ENCODE data around the gene MMP23B. TPM values are rescaled to one million over a fixed set of nuclear protein-coding genes. Genes with fewer than 3 reads are reported as not detected.

MMP23B gene
- total RNA-seq, 4 donors from 2014 or later: 10.0 to 97.3 (median 43.7) TPM

GRCh38 chr1:1620433-1621139 lies 11.4 kb upstream of the MMP23B start:
- no peaks in the 10 kb centered on the region for H3K9me3 ChIP-seq
- intact Hi-C loops (cut with DNase I; ENCODE audit: low total_unique reads): no loop called here
- peaks cover 0 to 14% of the 10 kb centered on the region in 2 donors for H3K4me1 ChIP-seq
- no peaks in the 10 kb centered on the region for H3K27me3 ChIP-seq
- H3K27ac ChIP-seq: no peak overlapping the region
- DNase-seq: no peak
- TF ChIP-seq CTCF (IDR thresholded peaks at IDR 0.05) (no peak), POLR2A (IDR thresholded peaks at IDR 0.05) (no peak)
- no peaks in the 10 kb centered on the region for H3K36me3 ChIP-seq
- H3K4me3 ChIP-seq: no peak overlapping the region

GRCh38 chr1:1621173-1622009 lies 10.6 kb upstream of the MMP23B start:
- H3K36me3 ChIP-seq: no peaks in the 10 kb centered on the region
- intact Hi-C loops (cut with DNase I; ENCODE audit: low total_unique reads): no loop called here
- no peak for DNase-seq
- no peaks in the 10 kb centered on the region for H3K9me3 ChIP-seq
- no peaks in the 10 kb centered on the region for H3K27me3 ChIP-seq
- peaks cover 0 to 12% of the 10 kb centered on the region in 2 donors for H3K4me1 ChIP-seq
- no peak overlapping the region for H3K27ac ChIP-seq
- no peak overlapping the region for H3K4me3 ChIP-seq
- TF ChIP-seq POLR2A (IDR thresholded peaks at IDR 0.05): no peak
- no peak for TF ChIP-seq CTCF (IDR thresholded peaks at IDR 0.05)

- H3K9me3 ChIP-seq: no peaks in the 10 kb centered on the region
- intact Hi-C loops (cut with DNase I; ENCODE audit: low total_unique reads): no loop called here
- no peaks in the 10 kb centered on the region for H3K27me3 ChIP-seq
- H3K36me3 ChIP-seq: no peaks in the 10 kb centered on the region
- no peak for DNase-seq
- peaks cover 0 to 4% of the 10 kb centered on the region in 2 donors for H3K4me1 ChIP-seq
- H3K4me3 ChIP-seq: no peak overlapping the region
- no peak overlapping the region for H3K27ac ChIP-seq
- no peak for TF ChIP-seq CTCF (IDR thresholded peaks at IDR 0.05)
- TF ChIP-seq POLR2A (IDR thresholded peaks at IDR 0.05): no peak
Observed at GRCh38 chr1:1622010-1622787, 9.8 kb upstream of the MMP23B start.

- Histone ChIP-seq H3K4me1 (no peaks in the 10 kb centered on the region), H3K9me3 (no peaks in the 10 kb centered on the region), H3K36me3 (no peaks in the 10 kb centered on the region), H3K27me3 (no peaks in the 10 kb centered on the region), H3K27ac (no peak overlapping the region), H3K4me3 (no peak overlapping the region)
- intact Hi-C loops (cut with DNase I; ENCODE audit: low total_unique reads): no loop called here
- DNase-seq: no peak
- TF ChIP-seq CTCF (IDR thresholded peaks at IDR 0.05) (no peak), POLR2A (IDR thresholded peaks at IDR 0.05) (no peak)
Observed at GRCh38 chr1:1622788-1623094, 9.2 kb upstream of the MMP23B start.

Measured in uterus (tissue), 4 donors.